Stimulated activated CD8-positive, alpha-beta memory T cell treated with anti-CD3 and anti-CD28 coated beads, Interleukin-12 subunit alpha, Interleukin-12 subunit beta, amount 100 ng/mL, for 4 hours (primary cell): ENCODE measurements around the gene NDUFB1.

Experiments
- DNase-seq: peaks from one replicate; pipeline ENCODE4 v3.0.0-alpha.2; 2020; ENCODE audit warnings: low read depth

NDUFB1 gene

GRCh38 chr14:92121670-92122350, at the start of gene NDUFB1, which contains the start of gene CPSF2:
NDUFB1 (minus strand) TSS chr14:92121706; CDS start chr14:92117637, 4,069 bp downstream.
CPSF2 (plus strand) TSS chr14:92121969; CDS start chr14:92130985, 9,016 bp downstream.
- peak; percentile 68 for DNase-seq

- DNase-seq: no peak
These were observed 43.5 kb upstream of the NDUFB1 start for GRCh38 chr14:92164958-92165357.

- DNase-seq: no peak
These were observed 40.0 kb upstream of the NDUFB1 start for GRCh38 chr14:92161521-92161920.

- DNase-seq: no peak
These were observed 39.1 kb upstream of the NDUFB1 start for GRCh38 chr14:92160619-92161018.

- no peak for DNase-seq
These were observed 32.9 kb upstream of the NDUFB1 start for GRCh38 chr14:92154283-92154942.

- no peak for DNase-seq
These were observed 32.1 kb upstream of the NDUFB1 start for GRCh38 chr14:92153581-92153980.

GRCh38 chr14:92144708-92145107, 23.2 kb upstream of the NDUFB1 start:
- no peak for DNase-seq

- DNase-seq: no peak
These were observed 22.5 kb upstream of the NDUFB1 start for GRCh38 chr14:92143962-92144361.

GRCh38 chr14:92143309-92143708, 21.8 kb upstream of the NDUFB1 start:
- DNase-seq: no peak

GRCh38 chr14:92135269-92135668, 13.8 kb upstream of the NDUFB1 start:
- no peak for DNase-seq

- no peak for DNase-seq
These were observed 12.9 kb upstream of the NDUFB1 start for GRCh38 chr14:92134456-92134855.

GRCh38 chr14:92122761-92123160, 1.3 kb upstream of the NDUFB1 start:
- no peak for DNase-seq

- no peak for DNase-seq
These were observed 808 bp upstream of the NDUFB1 start for GRCh38 chr14:92122351-92122677.

GRCh38 chr14:92121207-92121669, 268 bp downstream of the NDUFB1 start:
- DNase-seq: no peak

GRCh38 chr14:92109490-92109889, 12.0 kb downstream of the NDUFB1 start:
- no peak for DNase-seq

GRCh38 chr14:92108345-92109254, 12.9 kb downstream of the NDUFB1 start:
- no peak for DNase-seq

- peak; percentile 90 for DNase-seq
These were observed 15.2 kb downstream of the NDUFB1 start, which contains the start of gene ATXN3 for GRCh38 chr14:92106143-92106926. ATXN3 (minus strand) TSS chr14:92106582; CDS start chr14:92106552, 30 bp downstream.

- no peak for DNase-seq
These were observed 15.7 kb downstream of the NDUFB1 start for GRCh38 chr14:92105893-92106142.

GRCh38 chr14:92105073-92105892, 16.2 kb downstream of the NDUFB1 start:
- no peak for DNase-seq

- no peak for DNase-seq
These were observed 18.0 kb downstream of the NDUFB1 start for GRCh38 chr14:92103363-92103989.

GRCh38 chr14:92099802-92100201, 21.7 kb downstream of the NDUFB1 start:
- DNase-seq: no peak
